ENCODE data around the gene ARMH2.
"Not testable (repeated sequence)": the region's sequence is repeated elsewhere in the genome, so short reads cannot be mapped to it uniquely, and the experiment has no call there.

ARMH2 gene

GRCh38 chr6:24809728-24810127 is 11.0 kb upstream of the ARMH2 start:
- no peak for DNase-seq

- DNase-seq = no peak
Observed at GRCh38 chr6:24807584-24807983, 8.9 kb upstream of the ARMH2 start.

- DNase-seq = no peak
Observed at GRCh38 chr6:24802271-24803059, 3.7 kb upstream of the ARMH2 start.

- no peak for DNase-seq
Observed at GRCh38 chr6:24799541-24799915, 811 bp upstream of the ARMH2 start.

GRCh38 chr6:24797596-24798216 is 1.0 kb downstream of the ARMH2 start:
- DNase-seq = no peak

- peak; percentile 14 for DNase-seq
Observed at GRCh38 chr6:24796616-24797290, 2.0 kb downstream of the ARMH2 start.

GRCh38 chr6:24795106-24795505 is 3.6 kb downstream of the ARMH2 start:
- no peak for DNase-seq

GRCh38 chr6:24788031-24788665 is 10.6 kb downstream of the ARMH2 start:
- peak; percentile 33 for DNase-seq

- no peak for DNase-seq
Observed at GRCh38 chr6:24780206-24780605, 18.5 kb downstream of the ARMH2 start.

- DNase-seq = no peak
Observed at GRCh38 chr6:24779416-24780016, 19.2 kb downstream of the ARMH2 start.

GRCh38 chr6:24778878-24779277 is 19.8 kb downstream of the ARMH2 start:
- DNase-seq = no peak

GRCh38 chr6:24778121-24778520 is 20.6 kb downstream of the ARMH2 start:
- no peak for DNase-seq

GRCh38 chr6:24777227-24777626 is 21.5 kb downstream of the ARMH2 start:
- DNase-seq = no peak

- peak; percentile 51 for DNase-seq
Observed at GRCh38 chr6:24775520-24776058, 23.1 kb downstream of the ARMH2 start.

- peak; percentile 99 for DNase-seq
Observed at GRCh38 chr6:24774696-24775519, 23.8 kb downstream of the ARMH2 start, which contains the start of gene GMNN. TSS of gene GMNN (plus strand) at chr6:24774937. CDS start at chr6:24777247, 2,310 bp downstream.

- no peak for DNase-seq
Observed at GRCh38 chr6:24768361-24768760, 30.4 kb downstream of the ARMH2 start.

GRCh38 chr6:24766680-24767462 is 31.8 kb downstream of the ARMH2 start:
- DNase-seq = no peak

- DNase-seq = not testable (repeated sequence)
Observed at GRCh38 chr6:24765968-24766367, 32.7 kb downstream of the ARMH2 start.

GRCh38 chr6:24764833-24765828 is 33.6 kb downstream of the ARMH2 start:
- not testable (repeated sequence) for DNase-seq

- no peak for DNase-seq
Observed at GRCh38 chr6:24763578-24763977, 35.1 kb downstream of the ARMH2 start.
